Endothelial cell of umbilical vein (primary cell): ENCODE data around the gene KSR1.

Experiments used
- EZH2 ChIP-seq: IDR thresholded peaks from 2 replicates; pipeline ENCODE4 v1.6.1; 2012; ENCODE audit warnings: borderline replicate concordance, low read depth, mild to moderate bottlenecking, moderate library complexity, low read length, inconsistent platforms; ENCODE audit not compliant: severe bottlenecking
- MYC ChIP-seq: IDR thresholded peaks from one replicate; pipeline ENCODE4 v1.6.1; 2011; ENCODE audit warnings: mild to moderate bottlenecking, low read depth, low read length
- TF ChIP-seq, protein P1 (sequence below), 2 donors: IDR thresholded peaks; 1 replicate in 1 of 2; 2 replicates in 1 of 2; pipeline ENCODE4 v1.5.1; 2011; ENCODE audit warnings: low read length in 2 of 2, mild to moderate bottlenecking in 2 of 2, moderate library complexity in 2 of 2, control low read depth in 1 of 2, inconsistent platforms in 1 of 2, low read depth in 1 of 2; ENCODE audit not compliant: insufficient read depth in 1 of 2; ENCODE audit errors: extremely low read depth in 1 of 2

DNA sequence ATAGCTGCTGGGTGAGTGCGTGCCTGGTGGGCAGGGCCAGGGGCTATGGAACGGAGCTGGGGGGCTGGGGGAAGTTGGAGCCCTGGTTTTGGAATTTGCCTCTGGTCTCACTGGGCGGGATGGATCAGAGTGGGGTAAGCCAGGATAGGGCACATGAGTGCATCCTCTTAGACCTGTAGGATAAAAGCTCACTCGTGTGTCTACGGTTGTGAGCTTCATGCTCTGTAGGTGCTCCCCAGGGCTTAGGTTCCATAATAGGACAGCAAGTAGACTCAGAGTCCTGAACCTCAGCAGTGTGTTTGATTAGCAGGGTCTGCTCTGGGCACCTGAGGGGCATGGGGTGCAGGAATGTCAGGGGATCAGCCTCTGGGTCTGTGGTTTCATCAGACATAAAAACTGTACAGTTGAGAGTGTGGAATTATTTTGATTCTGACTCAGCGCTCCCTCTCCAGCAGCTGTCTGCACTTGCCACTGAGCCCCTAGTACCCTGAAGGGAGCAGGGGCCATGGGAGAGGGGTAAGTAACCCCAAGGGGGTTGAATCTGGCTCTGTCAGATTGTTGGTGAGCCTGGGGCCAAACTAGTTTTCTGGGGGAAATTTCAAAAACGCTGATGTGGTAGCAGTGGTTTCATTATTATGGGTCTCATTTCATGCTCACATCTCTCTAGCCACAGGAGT, 90.5 kb downstream of the KSR1 start:
- TF ChIP-seq, protein P1, sequence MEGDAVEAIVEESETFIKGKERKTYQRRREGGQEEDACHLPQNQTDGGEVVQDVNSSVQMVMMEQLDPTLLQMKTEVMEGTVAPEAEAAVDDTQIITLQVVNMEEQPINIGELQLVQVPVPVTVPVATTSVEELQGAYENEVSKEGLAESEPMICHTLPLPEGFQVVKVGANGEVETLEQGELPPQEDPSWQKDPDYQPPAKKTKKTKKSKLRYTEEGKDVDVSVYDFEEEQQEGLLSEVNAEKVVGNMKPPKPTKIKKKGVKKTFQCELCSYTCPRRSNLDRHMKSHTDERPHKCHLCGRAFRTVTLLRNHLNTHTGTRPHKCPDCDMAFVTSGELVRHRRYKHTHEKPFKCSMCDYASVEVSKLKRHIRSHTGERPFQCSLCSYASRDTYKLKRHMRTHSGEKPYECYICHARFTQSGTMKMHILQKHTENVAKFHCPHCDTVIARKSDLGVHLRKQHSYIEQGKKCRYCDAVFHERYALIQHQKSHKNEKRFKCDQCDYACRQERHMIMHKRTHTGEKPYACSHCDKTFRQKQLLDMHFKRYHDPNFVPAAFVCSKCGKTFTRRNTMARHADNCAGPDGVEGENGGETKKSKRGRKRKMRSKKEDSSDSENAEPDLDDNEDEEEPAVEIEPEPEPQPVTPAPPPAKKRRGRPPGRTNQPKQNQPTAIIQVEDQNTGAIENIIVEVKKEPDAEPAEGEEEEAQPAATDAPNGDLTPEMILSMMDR (IDR thresholded peaks at IDR 0.05; ENCODE audit: extremely low read depth in 1 of 2, insufficient read depth in 1 of 2, low read depth in 1 of 2, low read length in 2 of 2): no peak
- TF ChIP-seq MYC (no peak), EZH2 (no peak)
